ENCODE data around the gene CCT3.

DNA sequence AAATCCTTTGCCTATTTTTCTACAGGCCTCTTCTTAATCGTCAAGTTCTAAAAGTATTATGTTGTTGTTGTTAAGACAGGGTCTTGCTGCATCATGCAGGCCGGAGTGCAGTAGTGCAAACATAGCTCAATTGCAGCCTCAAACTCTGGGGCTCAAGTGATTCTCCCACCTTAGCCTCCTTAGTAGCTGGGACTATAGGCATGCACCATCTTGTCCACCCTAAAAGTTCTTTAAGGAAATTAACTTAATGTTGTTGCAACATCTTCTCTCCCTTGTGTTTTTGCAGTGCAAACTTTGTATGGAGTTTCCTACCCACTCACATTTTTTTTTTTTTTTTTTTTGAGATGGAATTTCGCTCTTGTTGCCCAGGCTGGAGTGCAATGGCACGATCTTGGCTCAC is 34.9 kb downstream of the CCT3 start:
- TF ChIP-seq, protein P1, sequence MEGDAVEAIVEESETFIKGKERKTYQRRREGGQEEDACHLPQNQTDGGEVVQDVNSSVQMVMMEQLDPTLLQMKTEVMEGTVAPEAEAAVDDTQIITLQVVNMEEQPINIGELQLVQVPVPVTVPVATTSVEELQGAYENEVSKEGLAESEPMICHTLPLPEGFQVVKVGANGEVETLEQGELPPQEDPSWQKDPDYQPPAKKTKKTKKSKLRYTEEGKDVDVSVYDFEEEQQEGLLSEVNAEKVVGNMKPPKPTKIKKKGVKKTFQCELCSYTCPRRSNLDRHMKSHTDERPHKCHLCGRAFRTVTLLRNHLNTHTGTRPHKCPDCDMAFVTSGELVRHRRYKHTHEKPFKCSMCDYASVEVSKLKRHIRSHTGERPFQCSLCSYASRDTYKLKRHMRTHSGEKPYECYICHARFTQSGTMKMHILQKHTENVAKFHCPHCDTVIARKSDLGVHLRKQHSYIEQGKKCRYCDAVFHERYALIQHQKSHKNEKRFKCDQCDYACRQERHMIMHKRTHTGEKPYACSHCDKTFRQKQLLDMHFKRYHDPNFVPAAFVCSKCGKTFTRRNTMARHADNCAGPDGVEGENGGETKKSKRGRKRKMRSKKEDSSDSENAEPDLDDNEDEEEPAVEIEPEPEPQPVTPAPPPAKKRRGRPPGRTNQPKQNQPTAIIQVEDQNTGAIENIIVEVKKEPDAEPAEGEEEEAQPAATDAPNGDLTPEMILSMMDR (IDR thresholded peaks at IDR 0.05; ENCODE audit: low read depth, low read length, poor library complexity, severe bottlenecking): no peak
- TF ChIP-seq EZH2phosphoT487 (IDR thresholded peaks at IDR 0.05; ENCODE audit: borderline replicate concordance, low read length): no peak
